OCI-LY3 (cell line): Measurements from ENCODE around the gene IL1RAPL1.

Source experiments
- H2AFZ ChIP-seq: fragments of 200-600, 300-600 bp; shearing (Covaris generic); 2 replicates; pipeline ENCODE4 v1.6.0; 2014; ENCODE audit warnings: antibody characterized with exemption, low read depth, low read length
- H3K27ac ChIP-seq: fragments of 200-600, 300-600 bp; sonication (generic); 2 replicates; pipeline ENCODE4 v1.5.1; 2014; ENCODE audit warnings: mild to moderate bottlenecking, low read length, moderate library complexity, mixed read lengths
- H3K27me3 ChIP-seq: fragments of 200-600, 300-600 bp; sonication (generic); 2 replicates; pipeline ENCODE4 v1.6.1; 2014; ENCODE audit warnings: low read depth, low read length, mixed read lengths
- H3K36me3 ChIP-seq: fragments of 200-600, 300-600 bp; sonication (generic); replicated peaks from 2 replicates; pipeline ENCODE3; 2014; ENCODE audit warnings: low read depth, low read length, mixed read lengths
- H3K4me1 ChIP-seq: fragments of 300-600, 200-600 bp; sonication (generic); 2 replicates; pipeline ENCODE4 v1.6.1; 2014; ENCODE audit warnings: low read length, mixed read lengths
- H3K4me2 ChIP-seq: fragments of 200-600, 300-600 bp; sonication (generic); 2 replicates; pipeline ENCODE4 v1.6.1; 2014; ENCODE audit warnings: low read length, mixed read lengths
- H3K4me3 ChIP-seq: fragments of 300-600, 200-600 bp; sonication (generic); 2 replicates; pipeline ENCODE4 v1.5.1; 2014; ENCODE audit warnings: antibody characterized with exemption, mild to moderate bottlenecking, low read length, moderate library complexity
- H3K79me2 ChIP-seq: fragments of 300-600, 200-600 bp; shearing (Covaris generic); 2 replicates; pipeline ENCODE4 v1.6.1; 2014; ENCODE audit warnings: mild to moderate bottlenecking, low read length, mixed read lengths
- H3K9ac ChIP-seq: fragments of 300-600, 200-600 bp; shearing (Covaris generic); 2 replicates; pipeline ENCODE4 v1.6.0; 2014; ENCODE audit warnings: mild to moderate bottlenecking, low read length, moderate library complexity
- H3K9me3 ChIP-seq: fragments of 200-600, 300-600 bp; shearing (Covaris generic); 2 replicates; pipeline ENCODE4 v1.6.1; 2014; ENCODE audit warnings: low read length, mixed read lengths; ENCODE audit not compliant: insufficient read depth
- H4K20me1 ChIP-seq: fragments of 200-600, 300-600 bp; sonication (generic); 2 replicates; pipeline ENCODE4 v1.6.1; 2016; ENCODE audit warnings: low read length, mixed read lengths; ENCODE audit not compliant: insufficient read depth
- EZH2phosphoT487 ChIP-seq: fragments of 200-600 bp; shearing (Covaris generic); IDR thresholded peaks from 2 replicates; pipeline ENCODE4 v1.6.1; 2018; ENCODE audit warnings: antibody characterized with exemption, mixed run types, low read depth
- TF ChIP-seq, protein P1 (sequence below): fragments of 200-600, 300-600 bp; sonication (generic); IDR thresholded peaks from 2 replicates; pipeline ENCODE4 v1.5.1; 2014; ENCODE audit warnings: antibody characterized with exemption, low read length, low read depth

Gene IL1RAPL1

DNA sequence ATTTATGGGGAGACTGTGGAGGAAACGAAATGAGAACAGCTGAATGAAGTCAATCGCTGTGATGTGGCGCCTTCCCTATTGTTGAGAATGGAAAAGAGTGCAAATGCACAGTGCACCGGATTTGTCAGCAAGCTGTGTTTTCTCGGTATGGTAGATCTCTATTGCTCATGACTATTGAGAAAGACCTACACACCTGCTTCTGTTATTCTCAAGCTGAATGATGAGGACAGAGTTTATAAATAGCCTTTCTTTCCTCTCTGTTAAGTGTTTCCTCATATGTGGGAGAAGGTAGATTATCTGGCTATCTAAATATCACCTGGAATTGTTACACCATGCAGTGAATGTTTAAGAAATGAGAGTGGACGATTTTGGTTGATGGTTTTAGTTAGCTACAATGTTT, 650.7 kb downstream of the IL1RAPL1 start:
- no peak overlapping the region for H3K9ac ChIP-seq
- H3K36me3 ChIP-seq: no peaks in the 10 kb centered on the region
- H3K9me3 ChIP-seq: no peaks in the 10 kb centered on the region
- H3K4me2 ChIP-seq: no peak overlapping the region
- H4K20me1 ChIP-seq: no peaks in the 10 kb centered on the region
- no peak overlapping the region for H3K27ac ChIP-seq
- no peaks in the 10 kb centered on the region for H3K79me2 ChIP-seq
- TF ChIP-seq, protein P1, sequence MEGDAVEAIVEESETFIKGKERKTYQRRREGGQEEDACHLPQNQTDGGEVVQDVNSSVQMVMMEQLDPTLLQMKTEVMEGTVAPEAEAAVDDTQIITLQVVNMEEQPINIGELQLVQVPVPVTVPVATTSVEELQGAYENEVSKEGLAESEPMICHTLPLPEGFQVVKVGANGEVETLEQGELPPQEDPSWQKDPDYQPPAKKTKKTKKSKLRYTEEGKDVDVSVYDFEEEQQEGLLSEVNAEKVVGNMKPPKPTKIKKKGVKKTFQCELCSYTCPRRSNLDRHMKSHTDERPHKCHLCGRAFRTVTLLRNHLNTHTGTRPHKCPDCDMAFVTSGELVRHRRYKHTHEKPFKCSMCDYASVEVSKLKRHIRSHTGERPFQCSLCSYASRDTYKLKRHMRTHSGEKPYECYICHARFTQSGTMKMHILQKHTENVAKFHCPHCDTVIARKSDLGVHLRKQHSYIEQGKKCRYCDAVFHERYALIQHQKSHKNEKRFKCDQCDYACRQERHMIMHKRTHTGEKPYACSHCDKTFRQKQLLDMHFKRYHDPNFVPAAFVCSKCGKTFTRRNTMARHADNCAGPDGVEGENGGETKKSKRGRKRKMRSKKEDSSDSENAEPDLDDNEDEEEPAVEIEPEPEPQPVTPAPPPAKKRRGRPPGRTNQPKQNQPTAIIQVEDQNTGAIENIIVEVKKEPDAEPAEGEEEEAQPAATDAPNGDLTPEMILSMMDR: no peak
- H3K27me3 ChIP-seq: no peaks in the 10 kb centered on the region
- H2AFZ ChIP-seq: no peak overlapping the region
- H3K4me3 ChIP-seq: no peak overlapping the region
- no peaks in the 10 kb centered on the region; the same call in 1 of the 2 replicates for H3K4me1 ChIP-seq

DNA sequence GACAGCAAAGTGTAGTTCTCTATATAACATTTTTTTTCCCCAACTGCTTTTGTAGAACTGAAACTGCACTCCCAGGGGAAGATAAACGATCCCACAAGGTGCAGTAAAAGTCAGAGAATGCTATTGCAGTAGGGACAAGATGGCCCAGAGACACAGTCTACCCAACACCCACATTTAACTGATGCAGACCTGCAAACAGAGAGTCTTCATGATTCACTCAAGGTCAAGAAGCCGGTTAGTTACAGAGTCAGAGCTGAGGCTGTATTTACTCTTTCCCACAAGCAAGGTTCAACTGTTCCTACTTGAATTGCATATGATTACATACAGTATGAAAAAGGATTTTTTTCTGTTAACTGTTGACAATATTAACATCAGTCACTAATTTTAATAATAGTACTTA, 654.6 kb downstream of the IL1RAPL1 start:
- no peak overlapping the region for H3K9ac ChIP-seq
- no peak overlapping the region for H3K4me3 ChIP-seq
- TF ChIP-seq EZH2phosphoT487: no peak
- TF ChIP-seq, protein P1: no peak
- H2AFZ ChIP-seq: no peak overlapping the region
- no peaks in the 10 kb centered on the region for H3K79me2 ChIP-seq
- no peaks in the 10 kb centered on the region for H3K9me3 ChIP-seq
- no peak overlapping the region for H3K27ac ChIP-seq
- no peaks in the 10 kb centered on the region for H3K36me3 ChIP-seq
- H3K4me2 ChIP-seq: no peak overlapping the region
- H3K27me3 ChIP-seq: no peaks in the 10 kb centered on the region
- no peaks in the 10 kb centered on the region; the same call in 1 of the 2 replicates for H3K4me1 ChIP-seq
- no peaks in the 10 kb centered on the region for H4K20me1 ChIP-seq

DNA sequence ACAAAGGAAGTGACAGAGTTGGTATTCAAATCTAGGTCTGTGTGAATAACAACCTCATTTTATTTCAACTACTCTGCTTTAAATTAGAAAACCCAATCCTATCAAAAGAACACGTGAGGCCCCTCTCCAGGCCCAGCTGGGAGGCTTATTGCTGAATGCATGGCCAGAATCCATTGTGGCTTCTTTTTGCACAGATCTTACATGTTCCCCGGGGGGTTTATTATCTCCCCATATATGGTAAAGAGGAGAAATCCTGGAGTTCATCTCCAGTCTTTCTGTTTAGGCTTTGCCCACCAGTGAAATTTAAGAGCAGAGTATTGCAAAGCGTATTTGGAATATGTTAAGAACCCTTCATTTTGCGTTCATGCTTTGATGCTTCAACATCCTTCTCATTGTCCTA, 655.6 kb downstream of the IL1RAPL1 start:
- no peak overlapping the region for H3K9ac ChIP-seq
- no peaks in the 10 kb centered on the region for H3K27me3 ChIP-seq
- H2AFZ ChIP-seq: no peak overlapping the region
- no peak overlapping the region for H3K27ac ChIP-seq
- H3K4me2 ChIP-seq: no peak overlapping the region
- H3K36me3 ChIP-seq: no peaks in the 10 kb centered on the region
- H3K4me1 ChIP-seq: no peaks in the 10 kb centered on the region; the same call in 1 of the 2 replicates
- TF ChIP-seq EZH2phosphoT487: no peak
- TF ChIP-seq, protein P1: no peak
- no peak overlapping the region for H3K4me3 ChIP-seq
- no peaks in the 10 kb centered on the region for H3K9me3 ChIP-seq
- no peaks in the 10 kb centered on the region for H4K20me1 ChIP-seq
- H3K79me2 ChIP-seq: no peaks in the 10 kb centered on the region

DNA sequence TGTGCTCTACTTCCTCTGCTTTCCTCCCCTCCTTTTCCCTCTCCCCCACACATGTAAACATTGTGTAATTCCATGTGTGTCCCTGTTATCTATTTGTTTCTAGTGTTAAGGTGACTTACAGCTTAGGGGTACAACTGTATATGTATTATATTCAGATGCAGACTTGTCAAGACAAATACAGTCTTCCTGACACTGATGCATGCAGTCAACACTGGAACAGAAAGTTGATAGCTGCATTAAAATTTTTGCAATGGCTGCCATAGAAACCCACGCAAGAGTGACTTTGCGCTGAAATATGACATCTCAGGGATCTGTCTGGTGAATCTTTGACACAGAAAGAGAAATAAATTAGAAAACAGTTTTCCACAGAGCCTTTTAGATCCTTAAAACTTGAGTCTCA, 656.7 kb downstream of the IL1RAPL1 start:
- Histone ChIP-seq H3K36me3 (no peaks in the 10 kb centered on the region), H3K4me3 (no peak overlapping the region), H3K4me1 (no peaks in the 10 kb centered on the region; the same call in 1 of the 2 replicates), H3K27me3 (no peaks in the 10 kb centered on the region), H3K27ac (no peak overlapping the region), H3K4me2 (no peak overlapping the region), H4K20me1 (no peaks in the 10 kb centered on the region), H3K9me3 (no peaks in the 10 kb centered on the region), H3K9ac (no peak overlapping the region), H3K79me2 (no peaks in the 10 kb centered on the region), H2AFZ (no peak overlapping the region)
- no peak for TF ChIP-seq EZH2phosphoT487
- TF ChIP-seq, protein P1: no peak
